ENCODE data around the gene CSTF1.

The CSTF1 gene

GRCh38 chr20:56361900-56362299 is 30.5 kb upstream of the CSTF1 start:
- no peak for TF ChIP-seq ESRRG (CRISPR knock-in tag; IDR thresholded peaks at IDR 0.05)
- TF ChIP-seq CSDC2 (CRISPR knock-in tag; IDR thresholded peaks at IDR 0.05): no peak
- TF ChIP-seq ZNF8 (CRISPR knock-in tag; IDR thresholded peaks at IDR 0.05): no peak
- no peak for TF ChIP-seq PPARA (CRISPR knock-in tag; IDR thresholded peaks at IDR 0.05; ENCODE audit: borderline replicate concordance)
- TF ChIP-seq ARNTL (CRISPR knock-in tag; IDR thresholded peaks at IDR 0.05; ENCODE audit: borderline replicate concordance, low read depth): no peak
- no peak for TF ChIP-seq ZNF70 (CRISPR knock-in tag; IDR thresholded peaks at IDR 0.05)
- no peak for TF ChIP-seq OSR1 (CRISPR knock-in tag; IDR thresholded peaks at IDR 0.05)
- ATAC-seq: no peak

DNA sequence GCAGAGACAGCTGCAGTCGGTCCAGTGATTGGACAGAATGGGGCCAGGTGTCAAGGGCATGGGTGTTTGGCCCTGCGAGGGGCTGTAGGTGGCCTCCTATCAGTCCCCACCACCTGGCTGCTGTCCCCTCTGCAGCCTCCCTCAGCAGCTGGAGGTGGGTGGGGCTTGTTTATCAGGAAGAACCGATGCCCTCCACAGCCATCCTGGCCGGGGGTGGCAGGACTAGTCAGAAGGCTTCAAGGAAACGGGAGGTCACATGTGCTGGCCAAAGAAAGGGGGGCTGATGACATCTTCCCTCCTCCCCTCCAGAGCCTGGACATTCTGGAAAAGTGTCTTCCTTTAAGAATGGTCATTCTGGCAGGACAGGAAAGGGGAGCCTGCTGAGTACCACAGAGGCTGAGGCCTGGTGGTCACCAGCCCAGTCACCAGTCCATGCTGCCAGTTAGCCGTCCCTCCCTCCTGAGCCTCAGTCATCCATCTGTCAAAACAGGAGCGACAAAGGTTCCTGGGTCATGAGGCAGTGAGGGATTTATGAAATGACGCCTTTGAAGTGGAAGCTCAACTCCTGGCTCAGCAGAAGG is 29.5 kb upstream of the CSTF1 start:
- TF ChIP-seq TCF4 (CRISPR knock-in tag; IDR thresholded peaks at IDR 0.05; ENCODE audit: borderline replicate concordance) (no peak), ZNF8 (CRISPR knock-in tag; IDR thresholded peaks at IDR 0.05) (no peak), GLIS3 (CRISPR knock-in tag; IDR thresholded peaks at IDR 0.05) (no peak), ZFP3 (CRISPR knock-in tag; IDR thresholded peaks at IDR 0.05) (no peak), SNAI2 (CRISPR knock-in tag; IDR thresholded peaks at IDR 0.05) (no peak), BACH2 (CRISPR knock-in tag; IDR thresholded peaks at IDR 0.05; ENCODE audit: borderline replicate concordance) (no peak), ZFP30 (CRISPR knock-in tag; IDR thresholded peaks at IDR 0.05) (no peak), ISL1 (CRISPR knock-in tag; IDR thresholded peaks at IDR 0.05) (no peak), ESRRG (CRISPR knock-in tag; IDR thresholded peaks at IDR 0.05) (no peak), PPARA (CRISPR knock-in tag; IDR thresholded peaks at IDR 0.05; ENCODE audit: borderline replicate concordance) (no peak), POU6F1 (CRISPR knock-in tag; IDR thresholded peaks at IDR 0.05; ENCODE audit: borderline replicate concordance, low read depth) (no peak), ZNF70 (CRISPR knock-in tag; IDR thresholded peaks at IDR 0.05) (no peak), ZNF565 (CRISPR knock-in tag; conservative IDR thresholded peaks at IDR 0.05; ENCODE audit: low read depth) (no peak), ARNTL (CRISPR knock-in tag; IDR thresholded peaks at IDR 0.05; ENCODE audit: borderline replicate concordance, low read depth) (no peak)
- TF ChIP-seq, protein P1, sequence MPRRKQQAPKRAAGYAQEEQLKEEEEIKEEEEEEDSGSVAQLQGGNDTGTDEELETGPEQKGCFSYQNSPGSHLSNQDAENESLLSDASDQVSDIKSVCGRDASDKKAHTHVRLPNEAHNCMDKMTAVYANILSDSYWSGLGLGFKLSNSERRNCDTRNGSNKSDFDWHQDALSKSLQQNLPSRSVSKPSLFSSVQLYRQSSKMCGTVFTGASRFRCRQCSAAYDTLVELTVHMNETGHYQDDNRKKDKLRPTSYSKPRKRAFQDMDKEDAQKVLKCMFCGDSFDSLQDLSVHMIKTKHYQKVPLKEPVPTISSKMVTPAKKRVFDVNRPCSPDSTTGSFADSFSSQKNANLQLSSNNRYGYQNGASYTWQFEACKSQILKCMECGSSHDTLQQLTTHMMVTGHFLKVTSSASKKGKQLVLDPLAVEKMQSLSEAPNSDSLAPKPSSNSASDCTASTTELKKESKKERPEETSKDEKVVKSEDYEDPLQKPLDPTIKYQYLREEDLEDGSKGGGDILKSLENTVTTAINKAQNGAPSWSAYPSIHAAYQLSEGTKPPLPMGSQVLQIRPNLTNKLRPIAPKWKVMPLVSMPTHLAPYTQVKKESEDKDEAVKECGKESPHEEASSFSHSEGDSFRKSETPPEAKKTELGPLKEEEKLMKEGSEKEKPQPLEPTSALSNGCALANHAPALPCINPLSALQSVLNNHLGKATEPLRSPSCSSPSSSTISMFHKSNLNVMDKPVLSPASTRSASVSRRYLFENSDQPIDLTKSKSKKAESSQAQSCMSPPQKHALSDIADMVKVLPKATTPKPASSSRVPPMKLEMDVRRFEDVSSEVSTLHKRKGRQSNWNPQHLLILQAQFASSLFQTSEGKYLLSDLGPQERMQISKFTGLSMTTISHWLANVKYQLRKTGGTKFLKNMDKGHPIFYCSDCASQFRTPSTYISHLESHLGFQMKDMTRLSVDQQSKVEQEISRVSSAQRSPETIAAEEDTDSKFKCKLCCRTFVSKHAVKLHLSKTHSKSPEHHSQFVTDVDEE (CRISPR knock-in tag; IDR thresholded peaks at IDR 0.05): no peak
- TF ChIP-seq, protein P2, sequence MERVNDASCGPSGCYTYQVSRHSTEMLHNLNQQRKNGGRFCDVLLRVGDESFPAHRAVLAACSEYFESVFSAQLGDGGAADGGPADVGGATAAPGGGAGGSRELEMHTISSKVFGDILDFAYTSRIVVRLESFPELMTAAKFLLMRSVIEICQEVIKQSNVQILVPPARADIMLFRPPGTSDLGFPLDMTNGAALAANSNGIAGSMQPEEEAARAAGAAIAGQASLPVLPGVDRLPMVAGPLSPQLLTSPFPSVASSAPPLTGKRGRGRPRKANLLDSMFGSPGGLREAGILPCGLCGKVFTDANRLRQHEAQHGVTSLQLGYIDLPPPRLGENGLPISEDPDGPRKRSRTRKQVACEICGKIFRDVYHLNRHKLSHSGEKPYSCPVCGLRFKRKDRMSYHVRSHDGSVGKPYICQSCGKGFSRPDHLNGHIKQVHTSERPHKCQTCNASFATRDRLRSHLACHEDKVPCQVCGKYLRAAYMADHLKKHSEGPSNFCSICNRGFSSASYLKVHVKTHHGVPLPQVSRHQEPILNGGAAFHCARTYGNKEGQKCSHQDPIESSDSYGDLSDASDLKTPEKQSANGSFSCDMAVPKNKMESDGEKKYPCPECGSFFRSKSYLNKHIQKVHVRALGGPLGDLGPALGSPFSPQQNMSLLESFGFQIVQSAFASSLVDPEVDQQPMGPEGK (CRISPR knock-in tag; IDR thresholded peaks at IDR 0.05; ENCODE audit: borderline replicate concordance): no peak
- ATAC-seq: no peak

- TF ChIP-seq RARB (CRISPR knock-in tag; IDR thresholded peaks at IDR 0.05) (no peak), OSR1 (CRISPR knock-in tag; IDR thresholded peaks at IDR 0.05) (no peak), ESRRG (CRISPR knock-in tag; IDR thresholded peaks at IDR 0.05) (no peak), POU6F1 (CRISPR knock-in tag; IDR thresholded peaks at IDR 0.05; ENCODE audit: borderline replicate concordance, low read depth) (no peak), GLIS3 (CRISPR knock-in tag; IDR thresholded peaks at IDR 0.05) (no peak), ARNTL (CRISPR knock-in tag; IDR thresholded peaks at IDR 0.05; ENCODE audit: borderline replicate concordance, low read depth) (no peak), ZNF70 (CRISPR knock-in tag; IDR thresholded peaks at IDR 0.05) (no peak), ZNF565 (CRISPR knock-in tag; conservative IDR thresholded peaks at IDR 0.05; ENCODE audit: low read depth) (no peak), ZFP30 (CRISPR knock-in tag; IDR thresholded peaks at IDR 0.05) (no peak), ZC3H10 (CRISPR knock-in tag; IDR thresholded peaks at IDR 0.05) (no peak), ISL1 (CRISPR knock-in tag; IDR thresholded peaks at IDR 0.05) (no peak), PPARA (CRISPR knock-in tag; IDR thresholded peaks at IDR 0.05; ENCODE audit: borderline replicate concordance) (no peak), ZNF8 (CRISPR knock-in tag; IDR thresholded peaks at IDR 0.05) (no peak), ZFP3 (CRISPR knock-in tag; IDR thresholded peaks at IDR 0.05) (no peak), TCF4 (CRISPR knock-in tag; IDR thresholded peaks at IDR 0.05; ENCODE audit: borderline replicate concordance) (no peak)
- TF ChIP-seq, protein P1 (CRISPR knock-in tag; IDR thresholded peaks at IDR 0.05): no peak
- no peak for ATAC-seq
Observed at GRCh38 chr20:56363491-56363890, 29.0 kb upstream of the CSTF1 start.
